Kidney (tissue), 14 donors: ENCODE results near the gene TSPO2. TPM values are rescaled to one million over a fixed set of nuclear protein-coding genes. Genes with fewer than 3 reads are reported as not detected.

Experiments used
- DNase-seq, 5 donors: peaks; one replicate each; pipeline ENCODE4 v3.0.0-alpha.2; 2013 to 2020
- FAIRE-seq: peaks from 2 replicates; lab custom pipeline; 2012; peaks lifted over from hg19 to GRCh38; lab: Jason Lieb, UNC
- H3K27ac ChIP-seq, 2 donors: one replicate each; pipeline ENCODE4 v1.7.0; 2013; ENCODE audit warnings: low read depth in 2 of 2, low read length in 2 of 2, inconsistent platforms in 1 of 2
- H3K27me3 ChIP-seq: one replicate; pipeline ENCODE4 v1.7.1; 2013; ENCODE audit warnings: low read length, inconsistent platforms; ENCODE audit not compliant: control insufficient read depth, insufficient read depth
- H3K36me3 ChIP-seq, 3 donors: one replicate each; pipeline versions ENCODE4 v1.7.0 to v1.7.1; 2013; ENCODE audit warnings: low read length in 3 of 3, control low read depth in 1 of 3, inconsistent platforms in 1 of 3; ENCODE audit not compliant: insufficient read depth in 3 of 3, control insufficient read depth in 2 of 3
- H3K4me1 ChIP-seq, 3 donors: one replicate each; pipeline versions ENCODE4 v1.7.0 to v1.7.1; 2013; ENCODE audit warnings: low read length in 3 of 3, inconsistent platforms in 1 of 3, low read depth in 1 of 3; ENCODE audit not compliant: control insufficient read depth in 2 of 3, insufficient read depth in 2 of 3
- H3K4me3 ChIP-seq, 3 donors: one replicate each; pipeline versions ENCODE4 v1.7.0 to v1.8.1; 2013; ENCODE audit warnings: low read length in 3 of 3, control low read depth in 1 of 3, inconsistent platforms in 1 of 3
- H3K9ac ChIP-seq, 3 donors: one replicate each; pipeline versions ENCODE4 v1.7.0 to v1.7.1; 2013; ENCODE audit warnings: low read length in 3 of 3, control low read depth in 1 of 3, inconsistent platforms in 1 of 3
- H3K9me3 ChIP-seq, 3 donors: one replicate each; pipeline versions ENCODE4 v1.7.0 to v1.7.1; 2013; ENCODE audit warnings: low read length in 3 of 3, control low read depth in 1 of 3, inconsistent platforms in 1 of 3; ENCODE audit not compliant: control insufficient read depth in 2 of 3, insufficient read depth in 1 of 3
- intact Hi-C: fragments of 100-400 bp; cut with DNase I; formaldehyde crosslinking; loops from one replicate; pipeline ENCODE4 v1.11.1; 2022
- polyA plus RNA-seq: library from polyadenylated mRNA; stranded (reverse); fragments of 350-450 nt; fragmentation: Illumina TruSeq; extraction: RNeasy Lipid Tissue Mini Kit (QIAGEN cat#74804); gene quantifications from one replicate; pipeline ENCODE4 v1.2.3, GENCODE V29; 2014; ENCODE audit warnings: low read depth, low replicate concordance; ENCODE audit not compliant: insufficient read depth
- total RNA-seq: library from RNA; stranded (reverse); fragmentation: NEBNext Ultra II Directional; extraction: Animal tissue kit (Norgen Biotek cat#: 25700); gene quantifications from one replicate; pipeline ENCODE4 v1.2.1, GENCODE V29; 2021
- TF ChIP-seq, protein P1 (sequence below): IDR thresholded peaks from 3 replicates; pipeline ENCODE4 v1.5.1; 2012; ENCODE audit warnings: mild to moderate bottlenecking, moderate library complexity, borderline replicate concordance; ENCODE audit not compliant: insufficient read depth; ENCODE audit errors: extremely low read depth
- donor health status: control.
- donor health status: control.
- donor health status: control.
- donor health status: control.
- donor health status: control.
- donor health status: DM: yes; HTN: yes; CAD: no.
- donor health status: Normal renal cell carcinoma (clear cell type).

TSPO2 gene
- total and polyA plus RNA-seq, 2 donors from 2014 or later = 0.44 to 0.88 TPM

DNA sequence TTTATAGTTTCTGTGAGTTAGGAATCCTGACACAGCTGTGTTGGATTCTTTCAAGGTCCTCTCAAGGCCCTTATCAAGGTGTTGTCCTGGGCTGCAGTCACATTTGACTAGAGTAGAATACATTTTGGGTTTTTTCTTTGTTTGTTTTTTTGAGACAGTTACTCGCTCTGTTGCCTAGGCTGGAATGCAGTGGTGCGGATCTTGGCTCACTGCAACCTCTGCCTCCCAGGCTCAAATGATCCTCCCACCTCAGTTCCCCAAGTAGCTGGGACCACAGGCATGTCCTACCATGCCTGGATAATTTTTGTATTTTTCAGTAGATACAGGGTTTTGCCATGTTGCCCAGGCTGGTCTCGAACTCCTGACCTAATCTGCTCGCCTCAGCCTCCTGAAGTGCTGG is 46.2 kb downstream of the TSPO2 start:
- peaks cover 8 to 48% (median 21%) of the 10 kb centered on the region in 3 donors for H3K36me3 ChIP-seq
- H3K9ac ChIP-seq = no peak overlapping the region
- no peaks in the 10 kb centered on the region for H3K4me1 ChIP-seq
- peak in 4 of 5 donors; percentile 39 to 68 (median 50) for DNase-seq
- TF ChIP-seq, protein P1, sequence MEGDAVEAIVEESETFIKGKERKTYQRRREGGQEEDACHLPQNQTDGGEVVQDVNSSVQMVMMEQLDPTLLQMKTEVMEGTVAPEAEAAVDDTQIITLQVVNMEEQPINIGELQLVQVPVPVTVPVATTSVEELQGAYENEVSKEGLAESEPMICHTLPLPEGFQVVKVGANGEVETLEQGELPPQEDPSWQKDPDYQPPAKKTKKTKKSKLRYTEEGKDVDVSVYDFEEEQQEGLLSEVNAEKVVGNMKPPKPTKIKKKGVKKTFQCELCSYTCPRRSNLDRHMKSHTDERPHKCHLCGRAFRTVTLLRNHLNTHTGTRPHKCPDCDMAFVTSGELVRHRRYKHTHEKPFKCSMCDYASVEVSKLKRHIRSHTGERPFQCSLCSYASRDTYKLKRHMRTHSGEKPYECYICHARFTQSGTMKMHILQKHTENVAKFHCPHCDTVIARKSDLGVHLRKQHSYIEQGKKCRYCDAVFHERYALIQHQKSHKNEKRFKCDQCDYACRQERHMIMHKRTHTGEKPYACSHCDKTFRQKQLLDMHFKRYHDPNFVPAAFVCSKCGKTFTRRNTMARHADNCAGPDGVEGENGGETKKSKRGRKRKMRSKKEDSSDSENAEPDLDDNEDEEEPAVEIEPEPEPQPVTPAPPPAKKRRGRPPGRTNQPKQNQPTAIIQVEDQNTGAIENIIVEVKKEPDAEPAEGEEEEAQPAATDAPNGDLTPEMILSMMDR = no peak
- no peaks in the 10 kb centered on the region for H3K9me3 ChIP-seq
- no peak overlapping the region for H3K4me3 ChIP-seq
- FAIRE-seq = no peak
- no peak overlapping the region for H3K27ac ChIP-seq
- intact Hi-C loops = no loop called here
- H3K27me3 ChIP-seq = no peaks in the 10 kb centered on the region

DNA sequence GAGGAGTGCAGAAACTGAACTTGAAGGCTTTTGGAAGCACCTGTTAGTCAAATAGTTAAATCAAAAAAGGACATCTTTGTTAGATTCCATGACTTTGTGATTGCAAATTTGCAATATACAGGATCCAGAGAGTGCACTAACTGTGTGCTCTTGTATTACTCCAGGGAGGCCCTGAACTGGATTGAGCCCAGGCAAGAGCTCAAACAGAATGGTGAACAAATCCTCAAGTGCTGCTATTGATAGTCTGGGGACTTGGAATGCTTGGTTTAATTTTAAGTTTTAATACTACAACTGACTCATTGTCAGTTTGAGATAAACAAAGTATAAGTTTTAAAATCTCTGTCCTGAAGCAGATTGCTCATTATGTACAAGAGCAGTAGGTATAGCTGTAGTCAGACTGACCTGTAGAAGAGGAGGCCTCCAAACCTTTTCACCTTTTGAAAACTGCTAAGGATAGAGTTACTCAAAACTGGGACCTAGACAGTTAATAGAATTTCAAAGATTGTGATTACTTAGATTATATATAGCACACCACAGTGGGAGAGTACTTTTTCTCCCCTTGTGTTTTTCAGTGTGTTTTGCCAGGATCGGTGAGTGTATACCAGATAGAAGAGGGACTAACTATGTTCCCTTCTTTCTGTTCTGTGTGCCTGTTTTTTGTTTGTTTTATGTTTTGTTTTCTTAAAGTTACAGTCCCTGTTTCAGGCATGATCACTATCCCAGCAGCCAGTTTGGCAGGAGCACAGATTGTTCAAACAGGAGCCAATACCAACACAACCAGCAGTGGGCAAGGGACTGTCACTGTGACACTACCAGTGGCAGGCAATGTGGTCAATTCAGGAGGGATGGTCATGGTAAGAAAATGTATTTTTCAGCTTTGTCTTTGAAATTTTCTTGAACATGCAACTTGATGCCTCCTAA is 48.8 kb downstream of the TSPO2 start:
- Histone ChIP-seq H3K27ac (no peak overlapping the region), H3K36me3 (peaks cover 20 to 53% (median 37%) of the 10 kb centered on the region in 3 donors), H3K4me1 (no peaks in the 10 kb centered on the region), H3K9ac (no peak overlapping the region), H3K9me3 (no peaks in the 10 kb centered on the region), H3K27me3 (no peaks in the 10 kb centered on the region), H3K4me3 (no peak overlapping the region)
- FAIRE-seq (no peak), DNase-seq (no peak)
- TF ChIP-seq, protein P1 = no peak
- intact Hi-C loops = no loop called here

DNA sequence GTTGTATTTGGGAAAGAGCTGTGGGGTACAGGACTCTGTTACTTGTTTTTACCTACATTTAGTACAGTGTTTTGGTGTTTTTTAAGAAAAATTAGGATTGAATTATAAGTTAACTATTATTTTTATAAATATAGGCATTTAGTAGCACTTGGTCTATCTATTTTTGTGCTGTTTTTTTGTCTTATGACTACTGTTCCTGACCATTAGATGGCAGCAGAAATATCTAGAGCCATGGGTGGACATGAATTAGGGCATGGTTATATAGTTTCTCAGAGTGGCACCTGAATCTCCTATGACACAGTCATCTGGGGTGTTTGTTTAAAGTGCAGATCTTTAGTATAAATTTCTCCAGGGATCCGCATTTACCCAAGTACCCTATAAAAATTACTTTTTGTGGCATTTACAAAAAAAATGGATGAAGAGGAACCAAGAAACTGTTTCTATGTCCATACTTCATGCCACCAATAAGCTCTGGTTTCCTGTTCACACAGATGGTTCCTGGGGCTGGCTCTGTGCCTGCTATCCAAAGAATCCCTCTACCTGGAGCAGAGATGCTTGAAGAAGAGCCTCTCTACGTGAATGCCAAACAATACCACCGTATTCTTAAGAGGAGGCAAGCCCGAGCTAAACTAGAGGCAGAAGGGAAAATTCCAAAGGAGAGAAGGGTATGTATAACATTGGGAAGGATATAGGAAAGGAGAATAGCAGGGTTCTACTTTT is 50.3 kb downstream of the TSPO2 start:
- Histone ChIP-seq H3K27ac (no peak overlapping the region), H3K36me3 (peaks cover 25 to 66% (median 49%) of the 10 kb centered on the region in 3 donors)
- DNase-seq = peak in 1 of 5 donors; percentile 51

More for the DNA sequence above, 50.3 kb downstream of the TSPO2 start:
- intact Hi-C loops = no loop called here
- no peak overlapping the region for H3K9ac ChIP-seq
- no peaks in the 10 kb centered on the region for H3K27me3 ChIP-seq
- TF ChIP-seq, protein P1 = no peak
- FAIRE-seq = no peak
- H3K4me3 ChIP-seq = no peak overlapping the region
- no peaks in the 10 kb centered on the region for H3K9me3 ChIP-seq
- H3K4me1 ChIP-seq = no peaks in the 10 kb centered on the region
